Glomerular visceral epithelial cell (primary cell): Measurements from ENCODE around the gene ZNF385C.

Source experiments
- DNase-seq: peaks from one replicate; pipeline ENCODE4 v3.0.0-alpha.2; 2016; ENCODE audit errors: extremely low spot score

ZNF385C gene

GRCh38 chr17:41988418-41988817 is 109.9 kb downstream of the ZNF385C start:
- no peak for DNase-seq

GRCh38 chr17:41987642-41988041 is 110.6 kb downstream of the ZNF385C start:
- no peak for DNase-seq

GRCh38 chr17:41986634-41987033 is 111.6 kb downstream of the ZNF385C start:
- no peak for DNase-seq

GRCh38 chr17:41985919-41986318 is 112.4 kb downstream of the ZNF385C start:
- no peak for DNase-seq

GRCh38 chr17:41984454-41984853 is 113.8 kb downstream of the ZNF385C start:
- no peak for DNase-seq

- DNase-seq: peak; percentile 44
Measured at GRCh38 chr17:41982026-41982760, 116.1 kb downstream of the ZNF385C start.

GRCh38 chr17:41977991-41978390 is 120.3 kb downstream of the ZNF385C start:
- no peak for DNase-seq

GRCh38 chr17:41976142-41976768 is 122.0 kb downstream of the ZNF385C start:
- DNase-seq: no peak
